ENCODE measurements around the gene KIAA1191.
A peak's percentile ranks its signal among the peaks of the same experiment; 100 is the strongest.
"Not testable (repeated sequence)": the region's sequence is repeated elsewhere in the genome, so short reads cannot be mapped to it uniquely, and the experiment has no call there.

KIAA1191 gene

GRCh38 chr5:176361437-176362232, at the start of gene KIAA1191:
Gene KIAA1191, minus strand, starts transcription at chr5:176361764. Its CDS starts 2,256 bp downstream, at chr5:176359508.
- H3K4me3 ChIP-seq (ENCODE audit: low read depth, low read length), result peak within 1 kb of the TSS; percentile 92
- DNase-seq (ENCODE audit: low read depth), result peak; percentile 77
- TF ChIP-seq CTCF (IDR thresholded peaks at IDR 0.05; ENCODE audit: low read depth, low read length, missing control alignments), result peak; percentile 4

- no peak for DNase-seq (ENCODE audit: low read depth)
- TF ChIP-seq CTCF (IDR thresholded peaks at IDR 0.05; ENCODE audit: low read depth, low read length, missing control alignments), result peak; percentile 11
- no peak overlapping the region for H3K4me3 ChIP-seq (ENCODE audit: low read depth, low read length)
These were observed 49.1 kb upstream of the KIAA1191 start for GRCh38 chr5:176410486-176411180.

GRCh38 chr5:176409765-176410164, 48.2 kb upstream of the KIAA1191 start:
- TF ChIP-seq CTCF (IDR thresholded peaks at IDR 0.05; ENCODE audit: low read depth, low read length, missing control alignments), result no peak
- DNase-seq (ENCODE audit: low read depth), result no peak
- H3K4me3 ChIP-seq (ENCODE audit: low read depth, low read length), result no peak overlapping the region

- H3K4me3 ChIP-seq (ENCODE audit: low read depth, low read length), result no peak overlapping the region
- TF ChIP-seq CTCF (IDR thresholded peaks at IDR 0.05; ENCODE audit: low read depth, low read length, missing control alignments), result no peak
- no peak for DNase-seq (ENCODE audit: low read depth)
These were observed 47.0 kb upstream of the KIAA1191 start for GRCh38 chr5:176408590-176408989.

- DNase-seq (ENCODE audit: low read depth); H3K4me3 ChIP-seq (ENCODE audit: low read depth, low read length): not testable (repeated sequence)
These were observed 46.6 kb upstream of the KIAA1191 start for GRCh38 chr5:176408252-176408573.

- H3K4me3 ChIP-seq (ENCODE audit: low read depth, low read length), result no peak overlapping the region
- no peak for TF ChIP-seq CTCF (IDR thresholded peaks at IDR 0.05; ENCODE audit: low read depth, low read length, missing control alignments)
- no peak for DNase-seq (ENCODE audit: low read depth)
These were observed 46.1 kb upstream of the KIAA1191 start for GRCh38 chr5:176407456-176408251.

GRCh38 chr5:176406436-176407052, 45.0 kb upstream of the KIAA1191 start:
- TF ChIP-seq CTCF (IDR thresholded peaks at IDR 0.05; ENCODE audit: low read depth, low read length, missing control alignments), result no peak
- no peak for DNase-seq (ENCODE audit: low read depth)
- H3K4me3 ChIP-seq (ENCODE audit: low read depth, low read length), result no peak overlapping the region
